GM21447 (cell line): Measurements from ENCODE around the gene PTPRT.

Source experiments
- ATAC-seq: cut with Tn5 transposase; IDR thresholded peaks from one replicate; pipeline ENCODE4 v1.9.1; 2021; ENCODE audit not compliant: unreplicated experiment

Gene PTPRT

GRCh38 chr20:42346189-42347170 lies 843.2 kb downstream of the PTPRT start:
- no peak for ATAC-seq

- ATAC-seq: no peak
These were observed 848.1 kb downstream of the PTPRT start for GRCh38 chr20:42341654-42342053.

DNA sequence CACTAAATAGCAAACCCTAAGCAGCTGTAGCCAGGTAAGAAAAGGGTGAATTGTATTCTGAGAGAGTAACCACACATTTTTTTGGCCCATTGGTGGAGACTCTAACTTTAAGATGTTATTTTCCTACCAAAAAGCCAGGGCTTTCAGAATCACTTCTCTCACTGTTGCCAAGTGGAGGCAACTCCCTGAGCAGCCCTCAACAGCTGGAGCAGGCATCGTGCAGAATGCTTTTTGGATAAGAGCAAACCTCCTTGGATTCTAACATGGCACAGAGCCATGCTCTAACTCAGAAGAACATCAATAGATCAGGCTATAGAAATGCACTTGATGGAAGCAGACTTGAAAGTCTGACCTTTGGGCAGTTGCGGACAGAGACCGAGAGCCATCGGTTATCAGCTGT lies 849.3 kb downstream of the PTPRT start:
- no peak for ATAC-seq

DNA sequence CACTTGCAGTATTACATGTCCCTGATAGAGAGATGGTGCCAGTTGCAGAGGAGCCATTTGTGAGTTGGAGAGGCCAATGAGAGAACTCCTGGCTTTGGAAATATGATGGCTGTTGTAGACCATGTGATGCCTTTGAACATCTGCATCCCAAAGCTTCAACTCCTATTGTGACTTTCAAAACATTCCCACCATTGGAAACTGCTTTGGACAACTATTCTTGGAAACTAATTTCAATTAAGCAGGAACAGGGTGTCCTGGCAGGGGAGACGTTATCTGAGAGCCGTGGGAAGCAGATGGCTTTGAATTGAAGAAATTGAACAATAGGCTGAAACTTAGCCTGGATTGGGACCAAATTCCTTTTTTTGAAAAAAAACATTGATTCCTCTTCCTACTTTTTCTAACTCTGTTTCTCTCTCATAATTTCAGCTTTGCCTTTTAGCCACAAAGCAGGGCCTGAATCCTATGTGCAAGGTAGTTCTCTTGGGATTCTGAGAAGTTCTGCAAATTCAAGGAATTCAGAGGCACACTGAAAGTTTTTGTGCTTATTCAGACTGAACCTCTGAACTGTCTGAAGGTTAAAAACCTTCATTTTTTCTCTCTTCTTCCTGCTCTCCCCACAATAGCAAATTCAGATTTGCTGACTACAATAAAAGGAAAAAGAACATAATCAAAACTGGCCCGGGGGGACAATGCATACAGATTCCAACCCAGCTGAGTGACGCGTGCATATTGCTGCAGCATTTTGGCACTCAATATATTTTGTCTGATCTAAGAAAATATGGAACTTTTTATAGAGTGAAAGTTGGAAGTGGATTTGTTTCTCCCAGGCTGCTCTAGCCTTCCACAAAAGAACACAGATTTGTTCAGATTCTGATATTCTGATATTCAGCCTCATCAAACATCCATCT lies 851.2 kb downstream of the PTPRT start:
- no peak for ATAC-seq

DNA sequence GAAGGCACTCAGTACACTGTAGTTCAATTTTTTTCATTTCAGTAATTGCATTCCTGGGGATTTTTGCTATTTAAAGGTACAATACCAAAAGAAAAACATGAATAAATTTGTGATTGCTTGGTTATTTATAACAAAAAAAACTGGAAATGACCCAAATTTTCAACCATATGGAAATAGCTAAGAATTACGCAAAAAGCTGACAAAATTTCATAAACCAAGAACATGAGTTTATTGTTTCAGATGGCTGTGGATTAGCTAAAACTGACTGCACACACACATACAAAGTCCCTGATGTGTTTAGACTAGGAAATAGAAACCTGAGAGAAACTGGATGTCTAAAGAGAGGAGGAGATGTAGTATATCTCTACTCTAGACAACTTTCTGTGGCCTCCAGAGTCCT lies 853.1 kb downstream of the PTPRT start:
- ATAC-seq: no peak

GRCh38 chr20:42319252-42320013 lies 870.3 kb downstream of the PTPRT start:
- no peak for ATAC-seq

DNA sequence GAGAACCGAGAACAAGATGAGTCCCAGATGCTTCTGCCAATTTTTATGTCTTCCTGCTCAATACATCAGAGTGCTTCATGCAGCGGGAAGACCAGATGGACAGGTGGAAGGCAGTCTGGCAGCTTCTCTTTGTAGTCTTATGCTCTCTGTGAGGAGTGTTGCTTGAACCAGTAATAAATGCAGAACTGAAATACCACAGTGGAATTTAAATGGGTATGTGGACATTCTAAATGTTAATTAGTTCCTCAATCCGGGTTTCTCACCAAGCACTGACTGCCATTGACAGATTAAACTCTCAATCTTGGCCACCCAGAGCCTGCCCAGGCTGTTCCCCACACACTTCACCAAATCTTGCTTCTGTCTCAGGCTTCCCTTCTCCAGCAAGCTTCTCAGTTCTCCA lies 876.0 kb downstream of the PTPRT start:
- ATAC-seq: no peak

- ATAC-seq: no peak
These were observed 880.7 kb downstream of the PTPRT start for GRCh38 chr20:42309050-42309449.

DNA sequence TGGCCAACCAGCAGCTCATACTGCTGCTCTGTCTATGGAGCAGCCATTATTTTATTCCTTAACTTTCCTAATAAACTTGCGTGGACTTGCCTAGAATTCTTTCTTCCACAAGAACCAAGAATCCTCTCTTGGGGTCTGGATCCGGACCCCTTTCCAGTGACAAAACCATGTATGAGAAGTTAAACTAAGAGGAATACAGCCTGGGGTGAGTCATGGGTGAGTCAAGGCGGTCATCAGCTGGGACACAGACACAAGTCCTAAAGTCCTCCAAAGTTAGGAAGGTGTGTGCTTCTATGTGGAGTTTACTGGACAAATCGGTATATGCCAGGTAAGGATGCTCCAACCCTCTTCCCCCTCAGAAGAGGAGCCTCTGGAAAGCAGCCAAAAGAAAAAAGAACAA lies 881.5 kb downstream of the PTPRT start:
- no peak for ATAC-seq

GRCh38 chr20:42295592-42295991 lies 894.1 kb downstream of the PTPRT start:
- no peak for ATAC-seq

GRCh38 chr20:42294976-42295375 lies 894.7 kb downstream of the PTPRT start:
- ATAC-seq: no peak

DNA sequence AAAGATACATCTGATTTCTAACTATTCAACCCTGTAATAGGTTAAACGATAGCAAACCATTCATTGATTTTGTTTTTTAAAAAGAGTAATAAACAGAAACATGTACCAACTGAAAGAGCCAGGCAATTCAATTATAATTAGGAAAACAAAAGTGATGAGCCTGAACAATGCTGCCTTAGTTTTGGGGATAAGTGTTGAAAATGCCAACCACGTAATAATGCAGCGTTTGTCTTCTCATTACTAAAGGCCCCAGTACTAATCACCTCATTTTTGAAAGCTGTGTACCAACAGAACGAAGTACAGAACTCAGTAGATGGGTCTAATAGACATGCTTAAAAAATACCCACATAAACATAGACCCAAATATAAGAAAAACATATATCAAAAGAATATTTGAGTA lies 907.9 kb downstream of the PTPRT start:
- ATAC-seq: no peak

- no peak for ATAC-seq
These were observed 912.7 kb downstream of the PTPRT start for GRCh38 chr20:42276718-42277602.

- ATAC-seq: no peak
These were observed 914.7 kb downstream of the PTPRT start for GRCh38 chr20:42274986-42275385.

- ATAC-seq: no peak
These were observed 917.2 kb downstream of the PTPRT start for GRCh38 chr20:42272516-42272915.

DNA sequence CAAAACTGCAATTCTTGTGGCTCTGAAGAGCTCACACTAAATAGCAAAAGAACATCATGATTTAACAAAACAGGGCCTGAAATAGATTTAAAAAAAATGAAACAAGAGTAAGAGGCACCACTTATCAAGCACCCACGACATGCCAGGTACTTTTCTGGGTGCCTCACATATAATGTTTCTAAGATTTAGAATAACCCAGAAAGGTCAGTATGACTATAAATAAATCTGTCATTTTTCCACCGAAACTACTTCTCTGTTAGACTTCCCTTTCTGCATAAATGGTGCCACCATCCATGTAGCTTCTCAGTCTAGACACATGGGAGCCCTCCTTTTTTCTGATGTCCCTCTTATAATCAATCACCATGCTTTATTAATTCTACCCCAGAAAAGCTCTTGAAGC lies 919.2 kb downstream of the PTPRT start:
- ATAC-seq: no peak

- no peak for ATAC-seq
These were observed 921.8 kb downstream of the PTPRT start for GRCh38 chr20:42267793-42268384.

GRCh38 chr20:42261766-42262270 lies 927.9 kb downstream of the PTPRT start:
- ATAC-seq: no peak

- no peak for ATAC-seq
These were observed 929.5 kb downstream of the PTPRT start for GRCh38 chr20:42260184-42260583.
